GM08714 (cell line): ENCODE measurements around the gene C12orf50.
"Not testable (repeated sequence)": the region's sequence is repeated elsewhere in the genome, so short reads cannot be mapped to it uniquely, and the experiment has no call there.

Experiments used
- H3K4me3 ChIP-seq: fragments of 200-500 bp; sonication (Bioruptor generic); 2 replicates; pipeline ENCODE4 v1.5.1; 2014; ENCODE audit warnings: mild to moderate bottlenecking, low read length, inconsistent platforms
- ZNF274 ChIP-seq: IDR thresholded peaks from 2 replicates; pipeline ENCODE4 v1.6.1; 2012; ENCODE audit warnings: mild to moderate bottlenecking, low read depth, low read length

Gene C12orf50

GRCh38 chr12:88029093-88029665, at the start of gene C12orf50:
TSS of gene C12orf50 (minus strand) at chr12:88029401. CDS start at chr12:88026962, 2,439 bp downstream.
- no peak for TF ChIP-seq ZNF274
- no peak within 1 kb of the TSS for H3K4me3 ChIP-seq

- H3K4me3 ChIP-seq = no peak overlapping the region
- TF ChIP-seq ZNF274 = no peak
These were observed 38.1 kb upstream of the C12orf50 start for GRCh38 chr12:88067301-88067700.

- no peak for TF ChIP-seq ZNF274
- H3K4me3 ChIP-seq = no peak overlapping the region
These were observed 34.2 kb upstream of the C12orf50 start for GRCh38 chr12:88063375-88063774.

- H3K4me3 ChIP-seq = no peak overlapping the region
- TF ChIP-seq ZNF274 = no peak
These were observed 33.3 kb upstream of the C12orf50 start for GRCh38 chr12:88062474-88062873.

GRCh38 chr12:88058719-88059077, 29.5 kb upstream of the C12orf50 start:
- no peak for TF ChIP-seq ZNF274
- no peak overlapping the region for H3K4me3 ChIP-seq

- H3K4me3 ChIP-seq = no peak overlapping the region
- TF ChIP-seq ZNF274 = no peak
These were observed 29.0 kb upstream of the C12orf50 start for GRCh38 chr12:88057994-88058718.

GRCh38 chr12:88056571-88056970, 27.4 kb upstream of the C12orf50 start:
- H3K4me3 ChIP-seq = no peak overlapping the region
- TF ChIP-seq ZNF274 = no peak

GRCh38 chr12:88052686-88053085, 23.5 kb upstream of the C12orf50 start:
- TF ChIP-seq ZNF274 = no peak
- no peak overlapping the region for H3K4me3 ChIP-seq

GRCh38 chr12:88044035-88044434, 14.8 kb upstream of the C12orf50 start:
- no peak overlapping the region for H3K4me3 ChIP-seq
- no peak for TF ChIP-seq ZNF274

- TF ChIP-seq ZNF274 = no peak
- no peak overlapping the region for H3K4me3 ChIP-seq
These were observed 8.6 kb upstream of the C12orf50 start for GRCh38 chr12:88037770-88038169.

- no peak for TF ChIP-seq ZNF274
- H3K4me3 ChIP-seq = peak overlapping the region; percentile 70
These were observed 7.3 kb upstream of the C12orf50 start for GRCh38 chr12:88036353-88036965.

- peak overlapping the region; percentile 70 for H3K4me3 ChIP-seq
- no peak for TF ChIP-seq ZNF274
These were observed 6.7 kb upstream of the C12orf50 start for GRCh38 chr12:88035907-88036289.

GRCh38 chr12:88035271-88035906, 6.2 kb upstream of the C12orf50 start:
- peak overlapping the region; percentile 70 for H3K4me3 ChIP-seq
- TF ChIP-seq ZNF274 = no peak

GRCh38 chr12:88031161-88031560, 2.0 kb upstream of the C12orf50 start:
- not testable (repeated sequence) for H3K4me3 ChIP-seq

- H3K4me3 ChIP-seq = no peak overlapping the region
- TF ChIP-seq ZNF274 = no peak
These were observed 3.0 kb downstream of the C12orf50 start for GRCh38 chr12:88026196-88026595.
